H1 (cell line): ENCODE data around the gene SLC27A1. TPM values are rescaled to one million over a fixed set of nuclear protein-coding genes. Genes with fewer than 3 reads are reported as not detected.

ENCODE experiments used
- CTCF ChIA-PET: fragments of 300-600 bp; sonication (Branson Sonifier 250); formaldehyde crosslinking; loops from one replicate; lab custom pipeline; 2021; ENCODE audit not compliant: partially characterized antibody; lab: Charles Lee
- POLR2A ChIA-PET: fragments of 300-600 bp; sonication (Branson Sonifier 250); formaldehyde crosslinking; loops from one replicate; lab custom pipeline; 2021; ENCODE audit warnings: inconsistent platforms; ENCODE audit not compliant: partially characterized antibody; lab: Charles Lee
- DNase-seq, 2 experiments: peaks; one replicate each; pipeline versions ENCODE4 v3.0.0 to v3.0.0-alpha.2; 2010 to 2022; ENCODE audit warnings: low spot score in 2 of 2, low read depth in 1 of 2, mixed read lengths in 1 of 2
- FAIRE-seq: peaks from 2 replicates; lab custom pipeline; 2011; peaks lifted over from hg19 to GRCh38; lab: Jason Lieb, UNC
- H2AFZ ChIP-seq: 2 replicates; pipeline ENCODE4 v1.8.1; 2012; ENCODE audit warnings: low read length, inconsistent platforms
- H2AK5ac ChIP-seq: 2 replicates; pipeline ENCODE4 v1.6.1; 2013; ENCODE audit warnings: low read depth, low read length
- H2BK120ac ChIP-seq: replicated peaks from 2 replicates; pipeline ENCODE3; 2013; ENCODE audit warnings: low read depth, low read length, inconsistent platforms
- H2BK12ac ChIP-seq: 2 replicates; pipeline ENCODE4 v1.6.1; 2013; ENCODE audit warnings: low read depth, low read length
- H2BK15ac ChIP-seq: 2 replicates; pipeline ENCODE4 v1.6.1; 2013; ENCODE audit warnings: low read length
- H2BK20ac ChIP-seq: 2 replicates; pipeline ENCODE4 v1.6.1; 2013; ENCODE audit warnings: low read length
- H2BK5ac ChIP-seq: 2 replicates; pipeline ENCODE4 v1.6.1; 2013; ENCODE audit warnings: low read depth, low read length
- H3K14ac ChIP-seq: 2 replicates; pipeline ENCODE4 v1.6.1; 2013; ENCODE audit warnings: inconsistent platforms; ENCODE audit not compliant: insufficient read length
- H3K18ac ChIP-seq: 2 replicates; pipeline ENCODE4 v1.6.1; 2013; ENCODE audit warnings: low read length; ENCODE audit errors: extremely low read depth
- H3K23ac ChIP-seq: 2 replicates; pipeline ENCODE4 v1.6.1; 2013; ENCODE audit warnings: inconsistent platforms; ENCODE audit not compliant: insufficient read length
- H3K23me2 ChIP-seq: 2 replicates; pipeline ENCODE4 v1.6.1; 2013; ENCODE audit warnings: low read depth, low read length
- H3K27ac ChIP-seq: 2 replicates; pipeline ENCODE4 v1.6.1; 2011; ENCODE audit warnings: low read depth, low read length, inconsistent platforms
- H3K27me3 ChIP-seq, 4 experiments: replicated peaks in 1 of 4; 1 replicate in 1 of 4; 2 replicates in 3 of 4; pipeline versions ENCODE4 v1.6.1 to v1.8.1; 2011 to 2013; ENCODE audit warnings: low read length in 3 of 4, mild to moderate bottlenecking in 3 of 4, inconsistent platforms in 2 of 4, mixed read lengths in 2 of 4, moderate library complexity in 1 of 4; ENCODE audit not compliant: control insufficient read depth in 3 of 4, insufficient read depth in 3 of 4; ENCODE audit errors: extremely low read depth in 1 of 4
- H3K36me3 ChIP-seq, 4 experiments: 2 replicates each; pipeline versions ENCODE4 v1.6.1 to v1.8.1; 2011 to 2013; ENCODE audit warnings: mild to moderate bottlenecking in 4 of 4, low read length in 3 of 4, moderate library complexity in 2 of 4, control low read depth in 1 of 4, inconsistent platforms in 1 of 4; ENCODE audit not compliant: insufficient read depth in 4 of 4, control insufficient read depth in 2 of 4
- H3K4ac ChIP-seq: replicated peaks from 2 replicates; pipeline ENCODE3; 2013; ENCODE audit warnings: low read length, low read depth, mixed read lengths, inconsistent platforms; ENCODE audit not compliant: insufficient read length
- H3K4me1 ChIP-seq, 4 experiments: replicated peaks in 1 of 4; 1 replicate in 1 of 4; 2 replicates in 3 of 4; pipeline versions ENCODE4 v1.6.1 to v1.8.1; 2011 to 2013; ENCODE audit warnings: low read length in 3 of 4, inconsistent platforms in 2 of 4, mixed read lengths in 1 of 4; ENCODE audit not compliant: insufficient read depth in 4 of 4, control insufficient read depth in 3 of 4
- H3K4me2 ChIP-seq, 2 experiments: 2 replicates each; pipeline versions ENCODE4 v1.6.1 to v1.8.1; 2011 to 2013; ENCODE audit warnings: low read depth in 2 of 2, low read length in 2 of 2, control low read depth in 1 of 2, inconsistent platforms in 1 of 2, mild to moderate bottlenecking in 1 of 2; ENCODE audit not compliant: insufficient read depth in 1 of 2
- H3K4me3 ChIP-seq, 4 experiments: fragments of 200-600, 300-600 bp in 1 of 4; sonication (generic), shearing (Covaris generic), sonication (Bioruptor Twin) in 1 of 4; 2 replicates each; pipeline versions ENCODE4 v1.5.1 to v1.8.1; 2011 to 2016; ENCODE audit warnings: low read length in 4 of 4, low read depth in 3 of 4, control low read depth in 2 of 4, inconsistent platforms in 2 of 4, mild to moderate bottlenecking in 2 of 4, mixed read lengths in 1 of 4, moderate library complexity in 1 of 4; ENCODE audit not compliant: insufficient read depth in 2 of 4; ENCODE audit errors: extremely low read depth in 1 of 4
- H3K56ac ChIP-seq: replicated peaks from 2 replicates; pipeline ENCODE3; 2013; ENCODE audit warnings: low read depth, mild to moderate bottlenecking, mixed read lengths, low read length, inconsistent platforms; ENCODE audit not compliant: insufficient read length
- H3K79me1 ChIP-seq: 2 replicates; pipeline ENCODE4 v1.6.1; 2013; ENCODE audit warnings: low read depth, low read length, control low read depth
- H3K79me2 ChIP-seq, 2 experiments: 2 replicates each; pipeline versions ENCODE4 v1.6.1 to v1.8.1; 2012 to 2013; ENCODE audit warnings: low read length in 2 of 2, mild to moderate bottlenecking in 2 of 2, inconsistent platforms in 1 of 2; ENCODE audit not compliant: insufficient read depth in 2 of 2, control insufficient read depth in 1 of 2
- H3K9ac ChIP-seq, 4 experiments: replicated peaks in 1 of 4; 1 replicate in 1 of 4; 2 replicates in 3 of 4; pipeline versions ENCODE4 v1.6.1 to v1.8.1; 2011 to 2013; ENCODE audit warnings: low read depth in 3 of 4, low read length in 3 of 4, control low read depth in 2 of 4, mild to moderate bottlenecking in 2 of 4, moderate library complexity in 2 of 4, inconsistent platforms in 1 of 4; ENCODE audit errors: extremely low read depth in 1 of 4
- H3K9me3 ChIP-seq, 2 experiments: 2 replicates each; pipeline versions ENCODE4 v1.6.1 to v1.8.1; 2012 to 2013; ENCODE audit warnings: mild to moderate bottlenecking in 2 of 2, moderate library complexity in 2 of 2, control low read depth in 1 of 2, inconsistent platforms in 1 of 2, low read depth in 1 of 2, low read length in 1 of 2, mixed read lengths in 1 of 2; ENCODE audit not compliant: insufficient read depth in 2 of 2
- H4K20me1 ChIP-seq, 2 experiments: replicated peaks in 1 of 2; 2 replicates each; pipeline versions ENCODE3 to v1.8.1; 2011 to 2013; ENCODE audit warnings: inconsistent platforms in 2 of 2, low read length in 2 of 2, mild to moderate bottlenecking in 1 of 2; ENCODE audit not compliant: insufficient read depth in 2 of 2, control insufficient read depth in 1 of 2
- H4K5ac ChIP-seq: 2 replicates; pipeline ENCODE4 v1.6.1; 2013; ENCODE audit warnings: low read length, low read depth, mixed read lengths, inconsistent platforms; ENCODE audit not compliant: insufficient read length
- H4K8ac ChIP-seq: 2 replicates; pipeline ENCODE4 v1.8.0; 2013; ENCODE audit warnings: mild to moderate bottlenecking, moderate library complexity, low read length, inconsistent platforms; ENCODE audit not compliant: insufficient read depth; ENCODE audit errors: extremely low read depth
- H4K91ac ChIP-seq: replicated peaks from 2 replicates; pipeline ENCODE3; 2013; ENCODE audit warnings: low read length, mixed read lengths, inconsistent platforms; ENCODE audit not compliant: insufficient read length
- BACH1 ChIP-seq: IDR thresholded peaks from 2 replicates; pipeline ENCODE4 v1.6.1; 2012; ENCODE audit warnings: low read length, improper control_type of control experiment
- FOSL1 ChIP-seq: IDR thresholded peaks from 2 replicates; pipeline ENCODE4 v1.6.1; 2011; ENCODE audit warnings: mild to moderate bottlenecking, low read depth, low read length, moderate library complexity; ENCODE audit not compliant: insufficient read depth
- HDAC6 ChIP-seq: IDR thresholded peaks from one replicate; pipeline ENCODE4 v1.7.1; 2012; ENCODE audit warnings: low read depth, mild to moderate bottlenecking, inconsistent platforms, low read length, moderate library complexity
- NRF1 ChIP-seq: IDR thresholded peaks from 2 replicates; pipeline ENCODE4 v1.6.1; 2011; ENCODE audit warnings: mild to moderate bottlenecking, low read depth, low read length, improper control_type of control experiment
- POU5F1 ChIP-seq: IDR thresholded peaks from 2 replicates; pipeline ENCODE4 v1.6.1; 2011; ENCODE audit warnings: low read depth, mild to moderate bottlenecking, low read length, moderate library complexity
- SIN3A ChIP-seq, 2 experiments: IDR thresholded peaks in 1 of 2; conservative IDR thresholded peaks in 1 of 2; 2 replicates each; pipeline ENCODE4 v1.6.1; 2011 to 2012; ENCODE audit warnings: low read length in 2 of 2, improper control_type of control experiment in 1 of 2, low read depth in 1 of 2, mild to moderate bottlenecking in 1 of 2
- SIRT6 ChIP-seq: IDR thresholded peaks from one replicate; pipeline ENCODE4 v1.7.1; 2012; ENCODE audit warnings: low read length, inconsistent platforms
- TAF7 ChIP-seq: optimal IDR thresholded peaks from 2 replicates; pipeline ENCODE3; 2011; ENCODE audit warnings: low read depth, mild to moderate bottlenecking, inconsistent platforms, low read length, moderate library complexity, borderline replicate concordance
- WGBS, 2 experiments: shearing (Covaris generic) in 1 of 2; methylation state at CpG; one replicate each; pipeline versions ENCODE4 v1.1.6 to v1.1.7; 2013 to 2015; ENCODE audit warnings: low lambda C conversion rate in 2 of 2, mixed read lengths in 2 of 2, inconsistent platforms in 1 of 2, low coverage in 1 of 2, missing lambda C conversion rate in 1 of 2; ENCODE audit not compliant: insufficient replicate concordance in 2 of 2, insufficient coverage in 1 of 2, insufficient read length in 1 of 2; ENCODE audit errors: extremely low coverage in 1 of 2, missing lambda C conversion rate in 1 of 2; 5-methylcytosine and 5-hydroxymethylcytosine counted together
- polyA plus RNA-seq, 7 experiments: library from polyadenylated mRNA; depleted of rRNA in 3 of 7; stranded (reverse) in 5 of 7; unstranded in 2 of 7; fragments of >200 nt in 5 of 7; fragments of 200-250 nt in 2 of 7; gene quantifications; 1 replicate in 5 of 7; 2 replicates in 1 of 7; 4 replicates in 1 of 7; pipeline versions ENCODE4 v1.2.1 to v1.2.3, GENCODE V29; 2011 to 2013; ENCODE audit warnings: missing spikeins in 2 of 7, mixed read lengths in 2 of 7
- total RNA-seq: library from RNA; stranded (reverse); fragmentation: NEBNext Ultra II Directional; extraction: Animal tissue kit (Norgen Biotek cat#: 25700); gene quantifications from 2 replicates; pipeline ENCODE4 v1.2.1, GENCODE V29; 2021
- TF ChIP-seq, protein P1 (sequence below): IDR thresholded peaks from 2 replicates; pipeline ENCODE4 v1.6.1; 2012; ENCODE audit warnings: low read length, inconsistent platforms

SLC27A1 gene
- total and polyA plus RNA-seq, 2 of the 8 experiments (the other 6 are each of a cell fraction or from before 2014, with no cell fraction given) = 7.5 to 9.1 TPM

DNA sequence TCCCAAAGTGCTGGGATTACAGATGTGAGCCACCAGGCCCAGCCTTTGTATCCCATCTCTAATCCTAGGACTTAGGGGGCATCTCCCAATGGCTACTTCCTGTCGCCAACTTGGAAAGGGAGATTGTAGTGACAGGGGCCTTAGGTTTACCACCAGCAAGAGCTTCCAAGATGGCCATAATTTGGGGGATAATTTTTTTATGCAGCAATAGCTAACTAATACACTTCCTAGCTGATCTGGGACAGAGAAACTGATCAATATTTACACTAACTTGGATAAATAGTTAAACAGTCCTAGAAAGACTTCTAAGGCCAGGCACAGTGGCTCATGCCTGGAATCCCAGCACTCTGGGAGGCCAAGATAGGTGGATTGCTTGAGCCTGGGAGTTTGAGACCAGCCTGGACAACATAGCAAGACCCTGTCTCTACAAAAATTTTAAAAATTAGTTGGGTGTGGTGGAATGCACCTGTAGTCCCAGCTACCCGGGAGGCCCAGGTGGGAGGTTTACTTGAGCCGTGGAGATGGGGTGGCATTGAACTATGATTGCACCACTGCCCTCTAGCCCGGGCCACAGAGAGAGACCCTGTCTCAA lies 79.8 kb downstream of the SLC27A1 start:
- CTCF ChIA-PET = interaction anchor here (0.6 to 3.2 kb wide), 5 partner anchors 14 to 192 kb away, joined by 3 to 12 read pairs (median 4); no protein-coding TSS in a partner anchor
- Histone ChIP-seq H2BK12ac (no peak overlapping the region), H2AFZ (no peak overlapping the region), H3K4me3 (no peak overlapping the region), H3K4me1 (peaks cover 0 to 4% (median 0%) of the 10 kb centered on the region in 4 experiments; a peak in 2 of 7 replicates), H3K27me3 (no peaks in the 10 kb centered on the region), H3K9me3 (no peaks in the 10 kb centered on the region), H3K79me1 (no peaks in the 10 kb centered on the region), H2BK120ac (no peak overlapping the region), H3K79me2 (no peaks in the 10 kb centered on the region), H2BK15ac (no peak overlapping the region), H3K23me2 (peaks cover 3% of the 10 kb centered on the region; the same call in 1 of the 2 replicates), H4K20me1 (no peaks in the 10 kb centered on the region), H3K56ac (no peak overlapping the region), H3K27ac (no peak overlapping the region), H4K8ac (no peak overlapping the region), H2BK20ac (no peak overlapping the region), H3K23ac (no peak overlapping the region), H3K4me2 (no peak overlapping the region), H4K91ac (no peak overlapping the region), H2BK5ac (no peak overlapping the region), H4K5ac (no peak overlapping the region), H3K36me3 (no peaks in the 10 kb centered on the region), H3K9ac (no peak overlapping the region), H3K18ac (no peak overlapping the region), H3K4ac (no peak overlapping the region), H3K14ac (no peak overlapping the region), H2AK5ac (no peak overlapping the region)
- POLR2A ChIA-PET = no interaction called here
- no peak for TF ChIP-seq SIRT6
- no peak for TF ChIP-seq NRF1
- no peak for TF ChIP-seq POU5F1
- no peak for TF ChIP-seq HDAC6
- no peak for TF ChIP-seq FOSL1
- no peak for TF ChIP-seq BACH1
- no peak for TF ChIP-seq TAF7
- TF ChIP-seq SIN3A (conservative IDR thresholded peaks at IDR 0.05 in 1 of 2, IDR thresholded peaks at IDR 0.05 in 1 of 2; ENCODE audit: low read depth in 1 of 2, low read length in 2 of 2) = no peak
- TF ChIP-seq, protein P1, sequence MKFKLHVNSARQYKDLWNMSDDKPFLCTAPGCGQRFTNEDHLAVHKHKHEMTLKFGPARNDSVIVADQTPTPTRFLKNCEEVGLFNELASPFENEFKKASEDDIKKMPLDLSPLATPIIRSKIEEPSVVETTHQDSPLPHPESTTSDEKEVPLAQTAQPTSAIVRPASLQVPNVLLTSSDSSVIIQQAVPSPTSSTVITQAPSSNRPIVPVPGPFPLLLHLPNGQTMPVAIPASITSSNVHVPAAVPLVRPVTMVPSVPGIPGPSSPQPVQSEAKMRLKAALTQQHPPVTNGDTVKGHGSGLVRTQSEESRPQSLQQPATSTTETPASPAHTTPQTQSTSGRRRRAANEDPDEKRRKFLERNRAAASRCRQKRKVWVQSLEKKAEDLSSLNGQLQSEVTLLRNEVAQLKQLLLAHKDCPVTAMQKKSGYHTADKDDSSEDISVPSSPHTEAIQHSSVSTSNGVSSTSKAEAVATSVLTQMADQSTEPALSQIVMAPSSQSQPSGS = no peak
- 85% methylated on average over 4 of the region's 4 CpGs; no CpG with 5 or more reads in 1 of the 2 experiments for WGBS, 2 experiments
- DNase-seq (no peak), FAIRE-seq (no peak)
